Loucy (cell line): ENCODE results near the gene MYH7.

ENCODE experiments used
- CTCF ChIP-seq: fragments of 200-600 bp; sonication (generic); conservative IDR thresholded peaks from 2 replicates; pipeline ENCODE4 v1.5.1; 2014; ENCODE audit warnings: mild to moderate bottlenecking, antibody characterized with exemption, low read length
- EZH2phosphoT487 ChIP-seq: fragments of 200-600 bp; IDR thresholded peaks from 2 replicates; pipeline ENCODE4 v1.6.1; 2018; ENCODE audit warnings: antibody characterized with exemption, mild to moderate bottlenecking, moderate library complexity, borderline replicate concordance

GRCh38 chr14:23460960-23461359 lies 25.5 kb upstream of the MYH7 start:
- no peak for TF ChIP-seq CTCF
- TF ChIP-seq EZH2phosphoT487 = no peak
